ENCODE data around the gene USP40. TPM values are rescaled to one million over a fixed set of nuclear protein-coding genes. Genes with fewer than 3 reads are reported as not detected.

The USP40 gene
- total RNA-seq, 1 experiment from 2014 or later, result 34.9 TPM

GRCh38 chr2:233492751-233493150 lies 73.8 kb downstream of the USP40 start:
- Histone ChIP-seq H2AFZ (ENCODE audit: low read depth, low read length, poor library complexity, severe bottlenecking) (no peak overlapping the region), H4K20me1 (ENCODE audit: insufficient read depth) (no peaks in the 10 kb centered on the region), H3K9me2 (ENCODE audit: insufficient read depth) (no peaks in the 10 kb centered on the region), H3K9me3 (ENCODE audit: control insufficient read depth in 1 of 2, insufficient read depth in 1 of 2, low read depth in 1 of 2, low read length in 2 of 2) (no peaks in the 10 kb centered on the region), H3K27me3 (ENCODE audit: insufficient read depth, low read length) (no peaks in the 10 kb centered on the region), H3K9ac (ENCODE audit: low read length) (no peak overlapping the region), H3K27ac (ENCODE audit: low read depth, low read length) (no peak overlapping the region), H3K79me2 (ENCODE audit: insufficient read depth, low read length) (no peaks in the 10 kb centered on the region), H3K36me3 (ENCODE audit: control insufficient read depth in 1 of 2, insufficient read depth in 2 of 2, low read length in 2 of 2) (peaks cover 3 to 10% of the 10 kb centered on the region in 2 experiments; a peak in 2 of 4 replicates), H3K4me3 (replicated peaks in 1 of 2; ENCODE audit: low read depth in 1 of 2, low read length in 2 of 2) (no peak overlapping the region), H3K4me2 (ENCODE audit: low read length) (no peak overlapping the region), H3K4me1 (ENCODE audit: control insufficient read depth in 1 of 2, insufficient read depth in 2 of 2, low read length in 2 of 2) (no peaks in the 10 kb centered on the region)
- ChIA-PET RAD21 (ENCODE audit: low non-redundant PET in 1 of 2, low total read pairs in 2 of 2, uncharacterized antibody in 2 of 2, unreplicated experiment in 2 of 2) (no interaction called here), CTCF (no interaction called here), POLR2A (no interaction called here)
- ATAC-seq, result no peak
- DNase-seq (ENCODE audit: low read depth, low spot score), result no peak
- TF ChIP-seq, protein P1, sequence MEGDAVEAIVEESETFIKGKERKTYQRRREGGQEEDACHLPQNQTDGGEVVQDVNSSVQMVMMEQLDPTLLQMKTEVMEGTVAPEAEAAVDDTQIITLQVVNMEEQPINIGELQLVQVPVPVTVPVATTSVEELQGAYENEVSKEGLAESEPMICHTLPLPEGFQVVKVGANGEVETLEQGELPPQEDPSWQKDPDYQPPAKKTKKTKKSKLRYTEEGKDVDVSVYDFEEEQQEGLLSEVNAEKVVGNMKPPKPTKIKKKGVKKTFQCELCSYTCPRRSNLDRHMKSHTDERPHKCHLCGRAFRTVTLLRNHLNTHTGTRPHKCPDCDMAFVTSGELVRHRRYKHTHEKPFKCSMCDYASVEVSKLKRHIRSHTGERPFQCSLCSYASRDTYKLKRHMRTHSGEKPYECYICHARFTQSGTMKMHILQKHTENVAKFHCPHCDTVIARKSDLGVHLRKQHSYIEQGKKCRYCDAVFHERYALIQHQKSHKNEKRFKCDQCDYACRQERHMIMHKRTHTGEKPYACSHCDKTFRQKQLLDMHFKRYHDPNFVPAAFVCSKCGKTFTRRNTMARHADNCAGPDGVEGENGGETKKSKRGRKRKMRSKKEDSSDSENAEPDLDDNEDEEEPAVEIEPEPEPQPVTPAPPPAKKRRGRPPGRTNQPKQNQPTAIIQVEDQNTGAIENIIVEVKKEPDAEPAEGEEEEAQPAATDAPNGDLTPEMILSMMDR (IDR thresholded peaks at IDR 0.05 in 2 of 3, conservative IDR thresholded peaks at IDR 0.05 in 1 of 3; ENCODE audit: borderline replicate concordance in 1 of 3, insufficient read depth in 1 of 3, low read depth in 2 of 3, low read length in 2 of 3), result no peak
- no peak for TF ChIP-seq CBX3 (IDR thresholded peaks at IDR 0.05; ENCODE audit: low read depth)
- no peak for TF ChIP-seq JUND (IDR thresholded peaks at IDR 0.05)
- TF ChIP-seq EZH2 (IDR thresholded peaks at IDR 0.05), result no peak
- TF ChIP-seq RAD21 (IDR thresholded peaks at IDR 0.05; ENCODE audit: low read depth), result no peak
- TF ChIP-seq, protein P2, sequence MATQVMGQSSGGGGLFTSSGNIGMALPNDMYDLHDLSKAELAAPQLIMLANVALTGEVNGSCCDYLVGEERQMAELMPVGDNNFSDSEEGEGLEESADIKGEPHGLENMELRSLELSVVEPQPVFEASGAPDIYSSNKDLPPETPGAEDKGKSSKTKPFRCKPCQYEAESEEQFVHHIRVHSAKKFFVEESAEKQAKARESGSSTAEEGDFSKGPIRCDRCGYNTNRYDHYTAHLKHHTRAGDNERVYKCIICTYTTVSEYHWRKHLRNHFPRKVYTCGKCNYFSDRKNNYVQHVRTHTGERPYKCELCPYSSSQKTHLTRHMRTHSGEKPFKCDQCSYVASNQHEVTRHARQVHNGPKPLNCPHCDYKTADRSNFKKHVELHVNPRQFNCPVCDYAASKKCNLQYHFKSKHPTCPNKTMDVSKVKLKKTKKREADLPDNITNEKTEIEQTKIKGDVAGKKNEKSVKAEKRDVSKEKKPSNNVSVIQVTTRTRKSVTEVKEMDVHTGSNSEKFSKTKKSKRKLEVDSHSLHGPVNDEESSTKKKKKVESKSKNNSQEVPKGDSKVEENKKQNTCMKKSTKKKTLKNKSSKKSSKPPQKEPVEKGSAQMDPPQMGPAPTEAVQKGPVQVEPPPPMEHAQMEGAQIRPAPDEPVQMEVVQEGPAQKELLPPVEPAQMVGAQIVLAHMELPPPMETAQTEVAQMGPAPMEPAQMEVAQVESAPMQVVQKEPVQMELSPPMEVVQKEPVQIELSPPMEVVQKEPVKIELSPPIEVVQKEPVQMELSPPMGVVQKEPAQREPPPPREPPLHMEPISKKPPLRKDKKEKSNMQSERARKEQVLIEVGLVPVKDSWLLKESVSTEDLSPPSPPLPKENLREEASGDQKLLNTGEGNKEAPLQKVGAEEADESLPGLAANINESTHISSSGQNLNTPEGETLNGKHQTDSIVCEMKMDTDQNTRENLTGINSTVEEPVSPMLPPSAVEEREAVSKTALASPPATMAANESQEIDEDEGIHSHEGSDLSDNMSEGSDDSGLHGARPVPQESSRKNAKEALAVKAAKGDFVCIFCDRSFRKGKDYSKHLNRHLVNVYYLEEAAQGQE (IDR thresholded peaks at IDR 0.05; ENCODE audit: low read depth), result no peak
- no peak for TF ChIP-seq MAX (IDR thresholded peaks at IDR 0.05)
- no peak for TF ChIP-seq FOSL1 (IDR thresholded peaks at IDR 0.05; ENCODE audit: low read depth)
- no peak for TF ChIP-seq TCF7L2 (IDR thresholded peaks at IDR 0.05; ENCODE audit: borderline replicate concordance, extremely low read depth, insufficient read depth, insufficient read length)
- no peak for TF ChIP-seq POLR2A (IDR thresholded peaks at IDR 0.05; ENCODE audit: borderline replicate concordance, extremely low read depth, insufficient read depth, insufficient read length)
- no peak for TF ChIP-seq SP1 (IDR thresholded peaks at IDR 0.05; ENCODE audit: low read depth)
- no TSS peak for BruUV-seq (replicated peaks)
- intact Hi-C loops (cut with micrococcal nuclease), result no loop called here

All from HCT116 (cell line).